ENCODE data around the gene TMEM95.
"Not testable (repeated sequence)": the region's sequence is repeated elsewhere in the genome, so short reads cannot be mapped to it uniquely, and the experiment has no call there.

The TMEM95 gene

GRCh38 chr17:7346761-7347614 lies 8.0 kb upstream of the TMEM95 start:
- DNase-seq (no peak), ATAC-seq (no peak)

DNA sequence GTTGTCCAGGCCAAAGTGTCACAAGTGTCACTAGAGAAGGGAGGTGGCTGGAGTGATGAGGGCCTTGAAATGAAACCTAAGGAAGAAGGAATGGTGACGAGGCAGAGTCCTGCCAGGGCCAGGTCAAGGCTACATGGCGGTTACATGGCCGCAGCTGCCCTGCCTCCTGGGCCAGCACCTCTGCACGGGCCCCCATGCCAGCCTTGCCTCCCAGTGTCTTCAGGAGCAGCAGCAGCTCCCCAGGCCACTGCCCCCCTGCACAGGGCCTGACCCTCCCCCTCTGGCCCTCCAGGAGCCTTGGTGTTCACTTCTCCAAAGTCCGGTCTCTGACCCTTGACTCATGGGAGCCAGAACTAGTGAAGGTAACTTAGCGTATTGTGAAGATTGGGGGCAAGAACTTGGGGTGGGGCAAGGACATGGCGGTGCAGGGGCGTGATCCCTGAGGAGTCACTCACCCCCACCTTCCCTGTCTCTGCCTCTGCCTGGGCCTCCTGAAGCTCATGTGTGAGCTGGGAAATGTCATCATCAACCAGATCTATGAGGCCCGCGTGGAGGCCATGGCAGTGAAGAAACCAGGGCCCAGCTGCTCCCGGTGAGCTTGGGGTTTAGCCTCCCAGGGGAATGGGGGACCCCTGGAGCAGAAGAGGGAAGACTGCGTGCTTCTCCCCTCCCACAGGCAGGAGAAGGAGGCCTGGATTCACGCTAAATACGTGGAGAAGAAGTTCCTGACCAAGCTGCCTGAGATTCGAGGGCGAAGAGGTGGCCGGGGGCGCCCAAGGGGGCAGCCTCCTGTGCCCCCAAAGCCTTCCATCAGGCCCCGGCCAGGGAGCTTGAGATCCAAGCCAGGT lies 7.1 kb upstream of the TMEM95 start:
- DNase-seq (no peak), ATAC-seq (no peak)

DNA sequence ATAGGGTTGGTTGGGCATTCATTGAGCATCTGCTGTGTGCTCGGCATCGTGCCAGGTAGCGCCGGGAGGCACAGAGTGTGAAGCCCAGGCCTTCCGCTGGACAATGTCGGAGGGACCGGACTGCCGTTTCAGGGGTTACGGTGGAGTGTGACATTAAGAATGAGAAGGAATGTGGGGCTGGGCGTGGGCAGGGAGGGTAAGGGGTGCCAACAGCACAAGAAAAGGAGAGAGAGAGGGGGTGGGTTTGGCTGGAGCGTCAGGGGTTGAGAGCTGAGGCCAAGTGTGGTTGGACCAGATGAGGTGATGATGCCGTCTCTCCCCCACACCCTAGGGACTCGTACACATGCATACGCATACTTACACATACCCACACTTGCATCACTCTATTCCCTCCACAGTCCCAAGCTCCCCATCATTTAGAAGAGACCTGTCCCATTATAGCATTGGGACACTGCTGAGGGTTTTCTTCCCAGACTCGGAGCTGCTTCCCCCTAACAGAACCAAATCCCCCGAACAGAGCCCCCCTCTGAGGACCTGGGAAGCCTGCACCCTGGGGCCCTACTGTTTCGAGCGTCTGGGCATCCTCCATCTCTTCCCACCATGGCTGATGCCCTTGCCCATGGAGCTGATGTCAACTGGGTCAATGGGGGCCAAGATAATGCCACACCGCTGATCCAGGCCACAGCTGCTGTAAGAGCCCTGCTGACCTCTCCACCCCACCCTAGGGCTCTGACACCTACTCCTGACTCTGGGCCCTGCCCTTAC lies 6.3 kb upstream of the TMEM95 start:
- DNase-seq (no peak), ATAC-seq (no peak)

- DNase-seq: peak; percentile 87
- peak; percentile 59 for ATAC-seq
Measured at GRCh38 chr17:7351665-7352502, 3.1 kb upstream of the TMEM95 start, which contains the start of gene KCTD11. Gene KCTD11 (plus strand): TSS chr17:7352162.

DNA sequence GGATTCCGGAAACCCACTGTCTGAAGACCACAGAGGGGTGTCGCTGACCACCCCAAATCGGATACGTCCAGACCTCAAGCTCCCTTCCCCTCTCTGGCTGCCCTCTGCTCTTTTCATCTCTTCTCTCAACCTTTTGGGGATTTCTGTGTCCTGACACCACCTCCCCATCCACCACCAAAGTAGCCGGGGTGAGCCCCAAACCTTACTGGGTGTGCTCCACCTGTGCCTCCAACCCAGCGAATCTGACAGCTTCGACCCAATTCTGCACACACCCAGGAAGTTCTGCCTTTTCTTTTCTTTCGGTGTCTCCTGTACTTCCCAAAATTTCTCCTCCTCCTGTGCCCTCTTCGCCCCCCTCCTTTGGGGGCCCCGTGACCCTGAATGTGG lies 2.5 kb upstream of the TMEM95 start:
- ATAC-seq (no peak), DNase-seq (no peak)

DNA sequence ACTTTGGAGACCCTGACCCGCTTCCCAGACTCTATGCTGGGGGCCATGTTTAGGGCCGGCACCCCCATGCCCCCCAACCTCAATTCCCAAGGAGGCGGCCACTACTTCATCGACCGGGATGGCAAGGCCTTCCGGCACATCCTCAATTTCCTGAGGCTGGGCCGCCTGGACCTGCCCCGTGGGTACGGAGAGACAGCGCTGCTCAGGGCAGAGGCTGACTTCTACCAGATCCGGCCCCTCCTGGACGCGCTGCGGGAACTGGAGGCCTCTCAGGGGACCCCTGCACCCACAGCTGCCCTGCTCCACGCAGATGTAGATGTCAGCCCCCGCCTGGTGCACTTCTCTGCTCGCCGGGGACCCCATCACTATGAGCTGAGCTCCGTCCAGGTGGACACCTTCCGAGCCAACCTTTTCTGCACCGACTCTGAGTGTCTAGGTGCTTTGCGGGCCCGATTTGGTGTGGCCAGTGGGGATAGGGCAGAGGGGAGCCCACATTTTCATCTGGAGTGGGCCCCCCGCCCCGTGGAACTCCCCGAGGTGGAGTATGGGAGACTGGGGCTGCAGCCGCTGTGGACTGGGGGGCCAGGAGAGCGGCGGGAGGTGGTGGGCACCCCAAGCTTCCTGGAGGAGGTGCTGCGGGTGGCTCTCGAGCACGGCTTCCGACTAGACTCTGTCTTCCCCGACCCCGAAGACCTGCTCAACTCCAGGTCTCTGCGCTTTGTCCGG lies 1.9 kb upstream of the TMEM95 start:
- no peak for ATAC-seq
- no peak for DNase-seq

- peak; percentile 7 for ATAC-seq
- DNase-seq: peak; percentile 37
Measured at GRCh38 chr17:7354262-7354843, 603 bp upstream of the TMEM95 start.

DNA sequence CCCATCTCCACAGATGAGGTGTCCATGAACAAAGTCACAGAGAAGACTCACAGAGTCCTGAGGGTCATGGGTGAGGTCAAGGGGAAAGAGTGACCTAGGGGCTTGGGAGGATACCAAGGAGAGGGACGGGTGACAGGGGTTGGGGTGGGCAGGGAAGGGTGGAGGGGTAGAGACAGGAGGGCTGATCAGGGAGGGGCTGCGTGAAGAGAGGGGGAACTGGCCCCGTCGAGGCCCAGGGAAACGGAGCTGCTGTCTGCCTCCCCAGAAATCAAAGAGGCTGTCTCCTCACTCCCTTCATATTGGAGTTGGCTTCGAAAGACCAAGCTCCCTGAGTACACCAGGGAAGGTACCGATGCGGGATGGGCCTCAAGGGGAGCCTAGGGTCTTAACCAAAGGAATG lies 617 bp downstream of the TMEM95 start:
- DNase-seq (no peak), ATAC-seq (no peak)

DNA sequence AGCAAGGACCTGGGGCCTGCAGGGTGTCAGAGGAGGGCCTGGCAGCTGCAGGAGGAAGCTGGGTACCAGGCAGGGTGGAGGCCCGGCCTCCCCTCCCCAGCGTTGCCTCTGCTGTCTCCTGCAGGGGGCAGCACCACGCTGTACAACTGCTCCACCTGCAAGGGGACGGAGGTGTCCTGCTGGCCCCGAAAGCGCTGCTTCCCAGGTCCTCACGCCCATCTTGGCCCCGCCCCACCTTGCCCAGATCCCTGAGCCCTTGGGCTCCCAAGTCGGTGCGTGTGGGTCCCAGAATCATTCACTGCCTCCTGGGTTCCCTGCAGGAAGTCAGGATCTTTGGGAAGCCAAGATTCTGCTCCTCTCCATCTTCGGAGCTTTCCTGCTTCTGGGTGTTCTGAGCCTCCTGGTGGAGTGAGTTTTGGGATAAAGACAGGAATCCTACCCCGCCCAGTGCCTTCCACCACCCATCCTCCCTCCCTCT lies 1.2 kb downstream of the TMEM95 start:
- peak; percentile 92 for DNase-seq
- peak; percentile 75 for ATAC-seq

DNA sequence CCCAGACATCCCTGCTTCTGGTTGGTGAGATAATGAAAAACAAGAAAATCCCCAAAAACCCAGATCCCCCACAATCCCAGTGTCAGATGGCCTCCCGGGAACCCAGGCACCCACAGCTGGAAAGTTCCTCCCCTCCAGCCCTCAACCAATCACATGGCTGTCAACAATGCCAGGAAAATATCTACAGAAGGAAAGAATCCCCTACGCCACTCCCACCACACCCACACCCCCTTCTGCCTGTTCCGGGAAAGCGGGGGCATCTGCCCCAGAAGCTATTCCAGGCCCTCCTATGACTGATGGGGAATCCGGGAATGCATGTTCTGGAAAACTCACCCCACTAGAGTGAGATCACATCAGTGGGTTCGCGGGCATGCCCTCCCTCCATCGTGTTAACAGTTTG lies 1.8 kb downstream of the TMEM95 start:
- ATAC-seq: no peak

DNA sequence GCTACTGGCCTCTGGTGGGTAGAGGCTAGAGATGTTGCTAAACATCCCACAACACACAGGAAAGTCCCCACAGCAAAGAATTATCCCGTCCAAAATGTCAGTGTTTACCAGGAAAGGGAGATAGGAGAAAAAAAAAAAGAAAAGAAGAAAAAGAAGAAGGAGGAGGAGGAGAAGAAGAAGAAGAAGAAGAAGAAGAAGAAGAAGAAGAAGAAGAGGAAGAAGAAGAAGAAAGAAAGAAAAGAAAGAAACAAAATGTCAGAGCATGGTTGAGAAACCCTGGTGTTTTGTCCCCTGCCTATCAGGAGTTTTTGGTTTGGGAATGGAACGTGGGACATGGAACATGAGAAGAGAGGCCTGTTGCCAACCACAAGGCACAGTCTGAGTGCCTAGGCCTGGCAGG lies 2.4 kb downstream of the TMEM95 start:
- no peak for ATAC-seq
- no peak for DNase-seq

More for the DNA sequence above, 1.8 kb downstream of the TMEM95 start:
- DNase-seq: no peak

- DNase-seq: no peak
Measured at GRCh38 chr17:7361906-7362305, 7.0 kb downstream of the TMEM95 start.

GRCh38 chr17:7363311-7363710 lies 8.4 kb downstream of the TMEM95 start:
- DNase-seq: no peak
- no peak for ATAC-seq

More at GRCh38 chr17:7361906-7362305, 7.0 kb downstream of the TMEM95 start:
- no peak for ATAC-seq

- DNase-seq, ATAC-seq: not testable (repeated sequence)
Measured at GRCh38 chr17:7365963-7366362, 11.0 kb downstream of the TMEM95 start.

DNA sequence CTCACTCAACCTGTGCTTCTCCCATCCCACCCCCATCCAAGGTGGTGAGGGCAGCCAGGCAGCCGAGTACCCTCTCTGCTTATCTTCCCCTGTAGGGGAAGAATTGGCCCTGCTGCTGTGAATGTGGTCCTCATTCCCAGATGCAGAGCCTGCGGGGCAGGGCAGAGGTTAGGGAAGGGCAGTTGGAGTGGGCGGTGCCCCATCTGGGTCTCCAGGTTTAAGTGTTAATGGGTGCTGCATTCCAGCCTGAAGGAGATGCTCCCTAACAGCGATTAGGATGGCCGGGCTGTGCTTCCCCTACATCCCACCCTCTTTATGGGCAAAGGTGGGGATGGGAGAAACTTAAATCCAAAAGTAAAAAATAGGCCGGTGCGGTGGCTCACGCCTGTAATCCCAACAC lies 12.1 kb downstream of the TMEM95 start:
- DNase-seq (no peak), ATAC-seq (no peak)

GRCh38 chr17:7367918-7368598 lies 13.1 kb downstream of the TMEM95 start:
- no peak for DNase-seq
- no peak for ATAC-seq

DNA sequence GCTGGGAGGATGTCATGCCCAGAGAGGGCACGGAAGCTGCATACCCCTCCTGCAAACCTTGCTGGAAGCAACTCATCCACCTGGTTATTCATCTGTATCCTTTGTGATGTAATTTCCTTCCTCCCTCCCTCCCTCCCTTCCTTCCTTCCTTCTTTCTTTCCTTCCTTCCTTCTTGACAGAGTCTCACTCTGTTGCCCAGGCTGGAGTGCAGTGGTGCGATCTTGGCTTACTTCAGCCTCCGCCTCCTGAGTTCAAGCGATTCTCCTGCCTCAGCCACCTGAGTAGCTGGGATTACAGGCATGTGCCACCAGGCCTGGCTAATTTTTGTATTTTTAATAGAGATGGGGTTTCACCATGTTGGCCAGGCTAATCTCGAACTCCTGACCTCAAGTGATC lies 13.6 kb downstream of the TMEM95 start:
- not testable (repeated sequence) for DNase-seq, ATAC-seq

DNA sequence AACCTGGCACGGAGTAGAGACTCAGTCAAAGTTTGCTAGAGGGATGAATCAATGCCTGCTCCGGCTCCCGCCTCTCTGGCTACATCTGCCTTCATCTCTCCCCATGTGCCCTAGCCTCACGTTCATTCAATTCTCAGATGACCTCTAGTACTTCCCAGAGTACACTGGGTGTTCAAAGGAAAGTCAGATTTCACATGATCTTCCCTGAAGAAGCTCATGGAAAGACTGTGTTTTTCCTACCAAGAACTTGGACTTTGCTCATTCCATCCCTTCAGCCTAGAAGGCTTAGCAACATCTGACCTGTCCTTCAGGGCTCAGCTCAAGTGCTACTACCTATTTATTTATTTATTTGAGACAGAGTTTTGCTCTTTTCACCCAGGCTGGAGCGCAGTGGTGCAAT lies 14.9 kb downstream of the TMEM95 start:
- no peak for DNase-seq

GRCh38 chr17:7370853-7371252 lies 15.9 kb downstream of the TMEM95 start:
- ATAC-seq (no peak), DNase-seq (no peak)

More for the DNA sequence above, 14.9 kb downstream of the TMEM95 start:
- no peak for ATAC-seq

DNA sequence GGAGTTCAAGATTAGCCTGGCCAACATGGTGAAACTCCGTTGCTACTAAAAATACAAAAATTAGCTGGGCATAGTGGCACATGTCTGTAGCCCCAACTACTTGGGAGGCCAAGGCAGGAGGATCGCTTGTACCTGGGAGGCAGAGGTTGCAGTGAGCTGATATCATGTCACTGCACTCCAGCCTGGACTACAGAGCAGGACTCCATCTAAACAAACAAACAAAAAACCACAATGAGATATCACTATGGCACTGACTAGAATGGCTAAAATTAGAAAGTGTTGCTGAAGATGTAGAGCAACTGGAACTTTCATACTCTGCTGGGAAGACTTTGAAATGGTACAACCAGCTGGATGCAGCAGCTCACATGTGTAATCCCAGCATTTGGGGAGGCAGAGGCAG lies 19.4 kb downstream of the TMEM95 start:
- ATAC-seq (no peak), DNase-seq (no peak)
